Muscle layer of colon (tissue), 2 donors: ENCODE measurements around the gene PRSS3.
"Not testable (repeated sequence)": the region's sequence is repeated elsewhere in the genome, so short reads cannot be mapped to it uniquely, and the experiment has no call there.

Source experiments
- H3K27ac ChIP-seq: one replicate; pipeline ENCODE4 v1.7.0; 2013; ENCODE audit warnings: low read depth, mild to moderate bottlenecking, low read length, moderate library complexity
- H3K27me3 ChIP-seq, 2 donors: one replicate each; pipeline ENCODE4 v1.7.0; 2013; ENCODE audit warnings: low read length in 2 of 2, mild to moderate bottlenecking in 2 of 2; ENCODE audit not compliant: insufficient read depth in 2 of 2, control insufficient read depth in 1 of 2
- H3K36me3 ChIP-seq: one replicate; pipeline ENCODE4 v1.7.0; 2013; ENCODE audit warnings: mild to moderate bottlenecking, low read length; ENCODE audit not compliant: insufficient read depth
- H3K4me1 ChIP-seq: one replicate; pipeline ENCODE4 v1.7.0; 2013; ENCODE audit warnings: mild to moderate bottlenecking, low read length; ENCODE audit not compliant: insufficient read depth
- H3K4me3 ChIP-seq, 2 donors: one replicate each; pipeline ENCODE4 v1.7.0; 2013; ENCODE audit warnings: low read length in 2 of 2, low read depth in 1 of 2, mild to moderate bottlenecking in 1 of 2, moderate library complexity in 1 of 2
- H3K9ac ChIP-seq: one replicate; pipeline ENCODE4 v1.7.0; 2013; ENCODE audit warnings: low read length
- H3K9me3 ChIP-seq: one replicate; pipeline ENCODE4 v1.7.0; 2013; ENCODE audit warnings: mild to moderate bottlenecking, low read length
- donor health status: abdominal sarcoma.
- donor health status: Adenocarcinoma of cecum.

The PRSS3 gene

DNA sequence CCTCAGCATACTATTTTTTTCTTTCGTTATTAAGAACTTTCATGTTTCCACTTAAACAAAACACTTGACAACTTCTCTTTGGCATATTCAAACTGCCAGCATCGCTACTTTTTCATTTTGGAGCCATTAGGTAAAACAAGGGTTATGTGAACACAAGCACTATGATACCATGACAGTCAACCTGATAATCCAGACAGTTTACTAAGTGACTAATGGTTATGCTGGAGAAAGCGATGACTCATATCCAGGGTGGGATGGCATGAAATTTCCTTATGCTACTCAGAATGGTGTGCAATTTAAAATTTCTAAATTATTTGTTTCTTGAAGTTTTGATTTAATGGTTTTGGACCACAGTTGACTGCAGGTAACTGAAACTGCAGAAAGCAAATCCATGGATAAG, 29.9 kb upstream of the PRSS3 start:
- H3K4me3 ChIP-seq = no peak overlapping the region
- H3K9ac ChIP-seq = no peak overlapping the region
- H3K27me3 ChIP-seq = no peaks in the 10 kb centered on the region
- no peaks in the 10 kb centered on the region for H3K4me1 ChIP-seq
- no peaks in the 10 kb centered on the region for H3K9me3 ChIP-seq
- H3K27ac ChIP-seq = no peak overlapping the region
- no peaks in the 10 kb centered on the region for H3K36me3 ChIP-seq

DNA sequence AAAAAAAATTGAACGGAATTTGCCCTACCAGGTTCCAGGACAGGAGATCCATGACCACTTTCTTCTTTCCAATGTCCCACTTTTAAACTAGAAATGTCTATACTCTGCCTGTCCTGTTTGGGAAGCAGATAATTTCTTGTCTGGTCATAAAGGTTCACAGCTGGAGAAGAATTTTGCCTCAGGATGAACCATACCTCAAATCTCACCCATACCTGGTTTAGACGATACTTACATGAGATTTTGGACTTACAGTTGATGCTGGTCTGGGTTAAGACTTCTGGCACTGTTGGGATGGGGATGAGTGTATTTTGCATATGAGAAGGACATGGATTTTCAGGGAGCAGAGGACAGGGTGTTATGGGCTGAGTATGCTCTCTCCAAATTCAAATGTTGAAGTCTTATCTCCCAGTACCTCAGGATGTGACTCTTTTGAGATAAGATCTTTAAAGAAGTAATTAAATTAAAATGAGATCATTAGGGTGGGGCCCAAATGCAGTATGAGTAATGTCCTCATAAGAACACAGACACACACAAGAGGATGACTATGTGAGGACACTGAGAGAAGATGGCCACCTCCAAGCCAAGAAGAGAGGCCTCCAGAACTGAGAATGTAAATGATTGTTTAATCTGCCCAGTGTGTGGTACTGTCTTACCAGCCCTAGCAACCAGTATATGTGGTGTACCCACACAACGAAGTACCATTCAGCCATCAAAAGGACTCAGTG, 25.0 kb upstream of the PRSS3 start:
- H3K27me3 ChIP-seq, H3K4me1 ChIP-seq, H3K4me3 ChIP-seq, H3K36me3 ChIP-seq, H3K9ac ChIP-seq, H3K9me3 ChIP-seq, H3K27ac ChIP-seq: not testable (repeated sequence)

GRCh38 chr9:33773135-33773534, 22.2 kb upstream of the PRSS3 start:
- H3K27me3 ChIP-seq, H3K9me3 ChIP-seq, H3K9ac ChIP-seq, H3K4me3 ChIP-seq, H3K4me1 ChIP-seq, H3K36me3 ChIP-seq, H3K27ac ChIP-seq: not testable (repeated sequence)

GRCh38 chr9:33774074-33774659, 21.2 kb upstream of the PRSS3 start:
- not testable (repeated sequence) for H3K9me3 ChIP-seq, H3K36me3 ChIP-seq, H3K4me1 ChIP-seq, H3K27me3 ChIP-seq, H3K4me3 ChIP-seq, H3K27ac ChIP-seq, H3K9ac ChIP-seq

GRCh38 chr9:33776578-33776977, 18.8 kb upstream of the PRSS3 start:
- Histone ChIP-seq H3K27ac (no peak overlapping the region), H3K9ac (no peak overlapping the region), H3K4me3 (no peak overlapping the region), H3K4me1 (no peaks in the 10 kb centered on the region), H3K9me3 (no peaks in the 10 kb centered on the region), H3K27me3 (no peaks in the 10 kb centered on the region), H3K36me3 (no peaks in the 10 kb centered on the region)

- no peaks in the 10 kb centered on the region for H3K27me3 ChIP-seq
- H3K4me3 ChIP-seq = no peak overlapping the region
- no peak overlapping the region for H3K9ac ChIP-seq
- no peak overlapping the region for H3K27ac ChIP-seq
- H3K4me1 ChIP-seq = no peaks in the 10 kb centered on the region
- H3K9me3 ChIP-seq = no peaks in the 10 kb centered on the region
- no peaks in the 10 kb centered on the region for H3K36me3 ChIP-seq
These were observed 16.5 kb upstream of the PRSS3 start for GRCh38 chr9:33778700-33779351.

- Histone ChIP-seq H3K36me3 (no peaks in the 10 kb centered on the region), H3K27ac (no peak overlapping the region), H3K4me1 (no peaks in the 10 kb centered on the region), H3K27me3 (no peaks in the 10 kb centered on the region), H3K9ac (no peak overlapping the region), H3K9me3 (no peaks in the 10 kb centered on the region), H3K4me3 (no peak overlapping the region)
These were observed 15.1 kb upstream of the PRSS3 start for GRCh38 chr9:33780276-33780675.

GRCh38 chr9:33781736-33782135, 13.6 kb upstream of the PRSS3 start:
- Histone ChIP-seq H3K9me3 (no peaks in the 10 kb centered on the region), H3K4me3 (no peak overlapping the region)

DNA sequence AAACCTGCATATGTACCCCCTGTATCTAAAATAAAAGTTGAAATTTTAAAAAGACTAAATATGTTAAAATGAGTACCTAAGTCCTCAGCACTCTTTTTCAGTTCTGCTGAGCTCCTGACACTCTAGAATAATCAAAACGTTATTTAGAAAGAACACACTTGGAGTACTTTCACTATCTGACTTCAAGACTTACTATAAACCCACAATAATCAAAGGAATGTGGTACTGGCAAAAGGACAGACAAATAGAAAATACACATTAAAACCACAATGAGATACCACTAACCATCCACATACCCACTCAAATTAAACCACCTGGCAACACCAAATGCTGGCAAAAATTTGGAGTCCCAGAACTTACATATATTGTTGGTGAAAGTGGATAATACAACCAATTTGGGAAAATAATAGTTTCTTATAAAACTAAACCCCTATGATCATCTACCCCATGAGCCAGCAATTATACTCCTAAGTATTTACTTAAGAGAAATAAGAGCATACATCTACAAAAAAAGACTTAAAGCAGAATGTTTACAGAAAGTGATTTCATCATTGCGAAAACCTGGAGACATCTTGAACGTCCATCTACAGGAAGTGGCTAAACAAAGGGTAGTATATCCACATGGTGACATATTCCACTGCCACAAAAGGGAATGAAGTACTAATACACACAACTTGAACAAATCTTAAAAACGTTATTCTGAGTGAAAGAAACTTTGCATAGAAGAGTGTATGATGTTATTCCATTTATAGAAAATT, 12.8 kb upstream of the PRSS3 start:
- Histone ChIP-seq H3K4me3 (no peak overlapping the region), H3K9ac (no peak overlapping the region), H3K27ac (no peak overlapping the region), H3K4me1 (no peaks in the 10 kb centered on the region), H3K27me3 (no peaks in the 10 kb centered on the region), H3K36me3 (no peaks in the 10 kb centered on the region), H3K9me3 (no peaks in the 10 kb centered on the region)

More at GRCh38 chr9:33781736-33782135, 13.6 kb upstream of the PRSS3 start:
- Histone ChIP-seq H3K9ac (no peak overlapping the region), H3K4me1 (no peaks in the 10 kb centered on the region), H3K27me3 (no peaks in the 10 kb centered on the region), H3K36me3 (no peaks in the 10 kb centered on the region), H3K27ac (no peak overlapping the region)

DNA sequence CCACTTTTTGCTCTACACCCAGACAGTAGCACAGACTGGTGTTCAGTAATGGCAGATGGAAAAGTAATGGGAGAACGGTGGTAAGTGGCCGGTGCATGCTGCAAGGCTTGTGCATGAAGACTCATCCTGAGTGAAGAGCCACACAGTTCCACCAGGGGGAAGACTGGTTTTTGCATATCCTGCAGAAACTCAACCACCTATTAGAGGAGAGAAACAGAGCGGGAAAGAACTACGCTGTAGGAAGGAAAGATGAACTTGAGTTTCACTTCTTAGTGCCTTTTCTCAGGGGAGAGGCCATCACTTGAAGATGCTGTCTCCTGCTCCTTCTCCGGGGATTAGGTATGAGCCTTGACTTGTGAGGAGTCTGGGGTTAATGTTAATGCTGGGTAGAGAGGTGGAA, 9.4 kb upstream of the PRSS3 start:
- no peaks in the 10 kb centered on the region for H3K4me1 ChIP-seq
- no peaks in the 10 kb centered on the region for H3K36me3 ChIP-seq
- H3K27ac ChIP-seq = no peak overlapping the region
- no peaks in the 10 kb centered on the region for H3K27me3 ChIP-seq
- no peak overlapping the region for H3K4me3 ChIP-seq
- no peak overlapping the region for H3K9ac ChIP-seq
- no peaks in the 10 kb centered on the region for H3K9me3 ChIP-seq

- no peaks in the 10 kb centered on the region for H3K36me3 ChIP-seq
- no peaks in the 10 kb centered on the region for H3K27me3 ChIP-seq
- H3K9me3 ChIP-seq = no peaks in the 10 kb centered on the region
- no peaks in the 10 kb centered on the region for H3K4me1 ChIP-seq
- H3K27ac ChIP-seq = no peak overlapping the region
- no peak overlapping the region for H3K9ac ChIP-seq
- H3K4me3 ChIP-seq = no peak overlapping the region
These were observed 8.7 kb upstream of the PRSS3 start for GRCh38 chr9:33786681-33787080.
